Measurements from ENCODE around the gene SCARF2.

Gene SCARF2

GRCh38 chr22:20428496-20429253 lies 8.9 kb downstream of the SCARF2 start:
- no peak for ATAC-seq
- Mint-ChIP-seq H3K27ac (peak overlapping the region; percentile 58), H3K4me3 (peak overlapping the region; percentile 89), H3K27me3 (peaks cover 69% of the 10 kb centered on the region), H3K36me3 (no peaks in the 10 kb centered on the region), H3K9me3 (no peaks in the 10 kb centered on the region), H3K4me1 (peaks cover 19% of the 10 kb centered on the region)

DNA sequence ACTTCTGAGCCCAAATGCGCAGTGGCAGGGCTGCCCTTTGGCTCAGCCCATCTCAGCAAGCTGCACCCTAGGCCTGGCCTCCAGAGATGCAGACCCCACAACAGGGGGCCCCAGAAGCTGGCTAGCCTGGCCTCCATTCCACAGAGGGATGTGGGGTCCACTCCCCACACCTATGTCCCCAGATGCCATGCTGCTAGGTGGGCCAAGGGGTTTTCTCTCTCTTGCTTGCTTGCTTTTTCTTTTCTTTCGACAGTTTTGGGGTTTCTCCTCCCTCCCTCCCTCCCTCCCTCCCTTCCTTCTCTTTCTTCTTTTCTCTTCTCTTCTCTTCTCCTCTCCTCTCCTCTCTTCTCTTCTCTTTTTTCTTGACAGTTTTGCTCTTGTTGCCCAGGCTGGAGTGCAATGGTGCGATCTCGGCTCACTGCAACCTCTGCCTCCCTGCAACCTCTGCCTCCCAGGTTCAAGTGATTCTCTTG lies 9.6 kb downstream of the SCARF2 start:
- Mint-ChIP-seq H3K27me3 (peaks cover 71% of the 10 kb centered on the region), H3K27ac (no peak overlapping the region), H3K36me3 (no peaks in the 10 kb centered on the region), H3K4me3 (no peak overlapping the region), H3K9me3 (no peaks in the 10 kb centered on the region), H3K4me1 (peaks cover 19% of the 10 kb centered on the region)
- ATAC-seq, result no peak

DNA sequence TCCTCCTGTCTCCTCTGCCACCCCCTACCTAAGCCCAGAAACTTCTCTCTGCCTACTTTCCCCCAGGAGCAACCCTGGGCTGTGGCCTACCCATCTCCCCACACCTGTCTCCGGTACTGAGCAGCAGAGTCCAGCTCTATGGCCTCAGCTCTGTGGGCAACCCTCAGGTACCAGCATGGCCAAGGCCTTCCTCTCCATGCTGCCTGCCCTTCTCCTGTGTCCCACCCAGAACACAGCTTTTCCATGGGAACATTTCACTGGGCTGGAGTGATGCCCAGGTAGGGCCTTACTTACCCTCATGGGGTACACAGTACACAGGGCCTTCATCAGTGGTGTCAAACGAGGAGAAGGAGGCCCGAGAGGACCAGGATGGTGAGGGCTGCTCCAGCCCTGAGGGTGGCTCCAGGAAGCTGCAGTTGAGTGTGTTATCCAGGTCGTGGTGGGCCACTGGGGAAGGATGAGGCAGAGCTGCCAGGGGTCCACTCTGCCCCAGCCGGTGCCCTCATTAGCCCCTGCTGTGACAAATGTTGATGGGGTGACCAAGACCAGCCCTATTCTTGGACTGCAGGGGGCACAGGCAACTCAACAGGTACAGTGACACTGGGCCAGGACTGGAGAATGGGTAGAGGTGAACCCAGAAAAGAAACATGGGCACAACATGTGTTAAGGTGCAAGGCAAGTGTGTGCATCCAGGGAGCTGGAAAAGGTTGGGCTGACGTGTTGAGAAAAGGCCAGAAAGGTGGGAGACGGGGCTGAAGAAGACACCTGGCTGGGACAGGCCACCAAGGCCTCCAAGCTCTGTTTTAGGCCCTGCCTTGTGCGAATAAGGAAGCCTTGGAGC lies 10.3 kb downstream of the SCARF2 start:
- Mint-ChIP-seq H3K9me3 (no peaks in the 10 kb centered on the region), H3K27me3 (peaks cover 64% of the 10 kb centered on the region), H3K36me3 (no peaks in the 10 kb centered on the region), H3K4me3 (no peak overlapping the region), H3K27ac (no peak overlapping the region), H3K4me1 (peaks cover 18% of the 10 kb centered on the region)
- ATAC-seq, result no peak

GRCh38 chr22:20426259-20426615 lies 11.4 kb downstream of the SCARF2 start:
- ATAC-seq, result no peak
- H3K9me3 Mint-ChIP-seq, result no peaks in the 10 kb centered on the region
- H3K4me1 Mint-ChIP-seq, result peaks cover 13% of the 10 kb centered on the region
- H3K4me3 Mint-ChIP-seq, result no peak overlapping the region
- peaks cover 56% of the 10 kb centered on the region for H3K27me3 Mint-ChIP-seq
- H3K36me3 Mint-ChIP-seq, result no peaks in the 10 kb centered on the region
- H3K27ac Mint-ChIP-seq, result no peak overlapping the region

DNA sequence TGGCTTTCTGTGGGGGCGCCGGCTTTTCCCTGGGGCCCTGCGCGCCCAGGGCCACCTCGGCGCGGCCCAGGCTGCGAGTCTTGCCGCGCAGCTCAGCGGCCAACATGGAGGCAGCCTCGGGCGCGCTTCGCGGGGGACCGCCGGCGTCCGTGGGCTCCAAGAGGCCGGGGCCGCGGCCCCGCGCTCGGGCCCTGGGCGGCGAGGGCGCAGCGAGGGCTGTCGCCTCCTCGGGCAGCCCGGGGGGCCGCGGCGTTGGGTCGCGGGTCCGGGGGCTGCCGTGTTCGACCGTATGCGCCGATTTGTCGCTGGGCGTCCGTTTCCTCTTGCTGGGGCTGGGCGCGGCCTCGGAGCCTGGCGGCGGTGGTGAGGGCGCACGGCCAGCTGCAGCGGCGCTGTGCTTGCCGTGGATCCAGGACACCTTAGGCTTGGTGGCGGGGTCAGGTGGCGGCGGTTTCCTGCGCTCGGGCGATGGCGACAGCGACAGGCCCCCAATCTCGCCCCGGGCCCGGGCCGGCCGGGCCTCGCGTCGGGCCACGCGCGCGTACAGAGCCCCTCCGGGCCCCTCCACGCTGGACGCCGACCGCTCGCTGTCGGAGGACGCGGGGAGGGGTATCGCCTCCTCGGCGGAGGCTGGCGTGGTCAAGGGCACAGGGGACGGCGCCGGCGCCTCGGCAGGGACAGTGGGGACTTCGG lies 11.9 kb downstream of the SCARF2 start:
- Mint-ChIP-seq H3K4me3 (no peak overlapping the region), H3K36me3 (no peaks in the 10 kb centered on the region), H3K4me1 (peaks cover 13% of the 10 kb centered on the region), H3K9me3 (no peaks in the 10 kb centered on the region), H3K27ac (no peak overlapping the region), H3K27me3 (peaks cover 56% of the 10 kb centered on the region)
- ATAC-seq, result no peak

DNA sequence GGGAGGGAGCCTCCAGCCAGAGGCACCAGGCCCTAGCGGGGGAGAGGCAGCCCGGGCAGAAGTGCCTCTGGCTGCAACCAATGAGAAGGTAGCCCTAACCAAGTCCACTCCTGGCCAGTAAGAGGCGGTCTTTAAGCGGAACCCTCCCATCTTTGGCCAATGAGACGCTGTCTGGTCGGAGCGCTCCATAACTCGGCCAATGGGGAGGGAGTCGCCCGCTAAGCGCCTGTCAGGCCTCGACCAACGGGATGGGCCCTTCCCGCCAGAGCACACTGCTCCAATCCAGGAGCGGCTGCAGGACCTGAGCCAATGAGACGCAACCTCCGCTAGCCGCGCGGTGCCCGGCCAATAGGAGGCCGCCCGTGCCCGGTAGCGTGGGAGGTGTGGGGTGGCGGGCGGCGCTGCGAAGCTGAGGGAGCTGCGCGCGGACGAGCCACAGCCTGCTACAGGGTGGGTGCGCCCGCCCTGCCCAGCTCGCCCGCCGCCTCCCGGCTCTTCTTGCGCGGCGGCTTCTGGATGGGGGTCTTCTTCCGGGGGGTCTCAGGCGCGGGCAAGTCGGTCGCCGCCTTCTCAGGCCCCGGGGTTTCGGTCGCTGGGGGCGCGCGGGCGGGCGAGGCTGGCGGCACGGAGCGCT lies 12.6 kb downstream of the SCARF2 start:
- Mint-ChIP-seq H3K36me3 (no peaks in the 10 kb centered on the region), H3K4me1 (peaks cover 13% of the 10 kb centered on the region), H3K27ac (no peak overlapping the region), H3K4me3 (peak overlapping the region; percentile 71), H3K27me3 (peaks cover 56% of the 10 kb centered on the region), H3K9me3 (no peaks in the 10 kb centered on the region)
- no peak for ATAC-seq

- no peak for ATAC-seq
- no peak overlapping the region for H3K27ac Mint-ChIP-seq
- no peaks in the 10 kb centered on the region for H3K36me3 Mint-ChIP-seq
- H3K4me3 Mint-ChIP-seq, result no peak overlapping the region
- no peaks in the 10 kb centered on the region for H3K9me3 Mint-ChIP-seq
- H3K4me1 Mint-ChIP-seq, result peaks cover 13% of the 10 kb centered on the region
- H3K27me3 Mint-ChIP-seq, result peaks cover 56% of the 10 kb centered on the region
Observed at GRCh38 chr22:20424568-20424931, 13.1 kb downstream of the SCARF2 start.

DNA sequence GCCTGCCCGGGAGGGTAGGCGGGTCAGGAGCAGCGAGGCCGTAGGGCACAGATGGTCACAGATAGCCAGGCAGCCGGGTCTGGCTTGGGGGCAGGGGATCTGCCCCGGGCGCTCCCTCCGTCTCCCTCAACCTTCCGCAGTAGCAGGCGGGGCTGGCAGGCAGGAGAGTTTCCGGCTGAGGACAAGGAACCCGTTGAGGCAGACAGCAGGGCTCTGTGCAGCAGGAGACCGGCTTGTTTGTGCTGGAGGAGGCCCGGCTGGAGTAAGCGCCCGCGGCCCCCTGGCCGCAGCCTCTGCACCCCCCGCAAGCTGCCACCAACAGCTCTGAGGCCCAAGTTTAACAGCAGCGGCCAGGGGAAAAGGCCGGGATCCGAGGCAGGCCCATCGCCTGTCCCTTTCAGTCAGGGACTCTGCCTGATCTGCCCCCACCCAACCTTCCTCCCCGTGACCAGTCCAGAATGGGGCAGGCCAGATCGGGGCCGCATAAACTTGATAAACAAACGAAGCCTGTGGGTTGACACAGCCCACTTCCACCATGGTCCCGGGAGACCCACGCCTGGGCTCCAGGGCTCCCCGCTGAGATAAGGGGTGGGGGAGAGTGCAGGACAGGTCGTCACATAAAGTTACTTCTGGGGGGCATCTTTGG lies 13.6 kb downstream of the SCARF2 start:
- peaks cover 51% of the 10 kb centered on the region for H3K27me3 Mint-ChIP-seq
- H3K4me1 Mint-ChIP-seq, result peaks cover 10% of the 10 kb centered on the region
- H3K4me3 Mint-ChIP-seq, result no peak overlapping the region
- no peaks in the 10 kb centered on the region for H3K36me3 Mint-ChIP-seq
- no peak overlapping the region for H3K27ac Mint-ChIP-seq
- ATAC-seq, result no peak
- H3K9me3 Mint-ChIP-seq, result no peaks in the 10 kb centered on the region

DNA sequence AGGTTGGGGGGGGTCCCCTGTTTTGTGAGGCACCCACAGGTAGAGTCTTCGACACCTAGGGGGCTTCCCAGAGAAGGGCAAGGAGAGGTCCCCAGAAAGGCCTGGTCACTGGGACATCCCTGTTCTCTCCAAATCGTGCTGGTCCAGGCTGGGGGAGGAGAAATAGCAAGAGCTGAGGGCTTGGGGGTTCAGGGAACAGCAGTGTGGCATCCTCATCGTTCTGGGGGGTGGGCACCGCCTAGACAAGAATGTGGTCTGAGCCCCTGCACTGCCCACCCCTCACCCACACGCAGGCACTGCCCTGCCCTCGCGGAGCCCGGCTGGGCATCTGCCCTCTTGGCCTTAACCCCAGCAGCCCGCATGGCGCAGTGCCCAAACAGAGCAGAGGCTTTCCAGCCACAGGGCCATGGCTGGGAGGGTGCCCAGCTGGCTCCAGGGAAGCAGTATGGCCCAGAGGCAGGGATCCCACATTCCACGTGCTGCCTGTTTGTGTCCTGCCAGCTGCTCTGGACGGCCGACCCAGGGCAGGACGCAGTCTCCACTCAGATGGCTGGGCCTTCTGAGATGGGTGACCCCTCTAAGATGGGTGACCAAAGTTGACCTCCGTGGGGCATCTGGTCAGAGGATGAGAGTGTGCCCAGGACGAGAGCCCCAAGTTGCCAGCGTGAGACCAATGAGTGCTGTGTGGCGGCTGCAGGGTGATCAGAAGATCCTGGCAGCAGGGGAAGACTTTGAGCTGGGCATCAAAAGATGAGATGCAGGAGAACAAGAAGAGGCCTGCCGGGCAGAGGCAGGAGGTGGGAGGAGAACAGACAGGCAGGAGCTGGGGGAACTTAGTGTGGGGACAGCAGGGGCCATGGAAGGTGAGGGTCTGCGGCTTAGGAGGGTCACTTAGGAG lies 14.4 kb downstream of the SCARF2 start:
- Mint-ChIP-seq H3K36me3 (no peaks in the 10 kb centered on the region), H3K4me1 (peaks cover 8% of the 10 kb centered on the region), H3K27me3 (peaks cover 44% of the 10 kb centered on the region), H3K4me3 (no peak overlapping the region), H3K9me3 (no peaks in the 10 kb centered on the region), H3K27ac (no peak overlapping the region)
- no peak for ATAC-seq

- peaks cover 12% of the 10 kb centered on the region for H3K4me1 Mint-ChIP-seq
Observed at GRCh38 chr22:20422271-20423007, 15.2 kb downstream of the SCARF2 start.

GRCh38 chr22:20421507-20421874 lies 16.1 kb downstream of the SCARF2 start:
- Mint-ChIP-seq H3K4me3 (no peak overlapping the region), H3K27ac (no peak overlapping the region), H3K4me1 (peaks cover 12% of the 10 kb centered on the region), H3K9me3 (no peaks in the 10 kb centered on the region), H3K27me3 (peaks cover 26% of the 10 kb centered on the region), H3K36me3 (no peaks in the 10 kb centered on the region)
- no peak for ATAC-seq

More at GRCh38 chr22:20422271-20423007, 15.2 kb downstream of the SCARF2 start:
- no peak overlapping the region for H3K4me3 Mint-ChIP-seq
- H3K9me3 Mint-ChIP-seq, result no peaks in the 10 kb centered on the region
- ATAC-seq, result no peak
- H3K27ac Mint-ChIP-seq, result no peak overlapping the region
- no peaks in the 10 kb centered on the region for H3K36me3 Mint-ChIP-seq
- H3K27me3 Mint-ChIP-seq, result peaks cover 36% of the 10 kb centered on the region

- H3K4me3 Mint-ChIP-seq, result no peak overlapping the region
- H3K27me3 Mint-ChIP-seq, result peaks cover 22% of the 10 kb centered on the region
- H3K27ac Mint-ChIP-seq, result no peak overlapping the region
- H3K9me3 Mint-ChIP-seq, result no peaks in the 10 kb centered on the region
- ATAC-seq, result no peak
- peaks cover 12% of the 10 kb centered on the region for H3K4me1 Mint-ChIP-seq
- no peaks in the 10 kb centered on the region for H3K36me3 Mint-ChIP-seq
Observed at GRCh38 chr22:20420157-20420842, 17.3 kb downstream of the SCARF2 start.

- H3K9me3 Mint-ChIP-seq, result no peaks in the 10 kb centered on the region
- peaks cover 6% of the 10 kb centered on the region for H3K4me1 Mint-ChIP-seq
- no peak overlapping the region for H3K4me3 Mint-ChIP-seq
- peaks cover 15% of the 10 kb centered on the region for H3K27me3 Mint-ChIP-seq
- no peaks in the 10 kb centered on the region for H3K36me3 Mint-ChIP-seq
- no peak overlapping the region for H3K27ac Mint-ChIP-seq
- no peak for ATAC-seq
Observed at GRCh38 chr22:20419664-20419951, 18.0 kb downstream of the SCARF2 start.
